NB4 (cell line): ENCODE results near the gene KIDINS220.

ENCODE experiments used
- DNase-seq: peaks from one replicate; pipeline ENCODE4 v3.0.0; 2010; ENCODE audit warnings: low read depth
- H3K4me3 ChIP-seq: one replicate; pipeline ENCODE4 v1.5.1; 2011; ENCODE audit warnings: mild to moderate bottlenecking, low read depth, low read length, moderate library complexity
- CTCF ChIP-seq: IDR thresholded peaks from one replicate; pipeline ENCODE4 v1.5.1; 2012; ENCODE audit warnings: low read depth, low read length
- MAX ChIP-seq: IDR thresholded peaks from 2 replicates; pipeline ENCODE4 v1.6.1; 2011; ENCODE audit warnings: low read depth, low read length
- MYC ChIP-seq: IDR thresholded peaks from 2 replicates; pipeline ENCODE4 v1.6.1; 2011; ENCODE audit warnings: low read depth, low read length
- POLR2A ChIP-seq: IDR thresholded peaks from 2 replicates; pipeline ENCODE4 v1.6.1; 2011; ENCODE audit warnings: mild to moderate bottlenecking; ENCODE audit not compliant: insufficient read length; ENCODE audit errors: extremely low read depth

Gene KIDINS220

GRCh38 chr2:8722986-8723385 is 114.4 kb downstream of the KIDINS220 start:
- no peak for DNase-seq
- no peak for TF ChIP-seq CTCF
- TF ChIP-seq MYC: no peak
- no peak for TF ChIP-seq MAX
- TF ChIP-seq POLR2A: no peak
- H3K4me3 ChIP-seq: no peak overlapping the region

GRCh38 chr2:8721410-8721809 is 116.0 kb downstream of the KIDINS220 start:
- DNase-seq: no peak
- H3K4me3 ChIP-seq: no peak overlapping the region
- TF ChIP-seq MYC: no peak
- TF ChIP-seq MAX: no peak
- TF ChIP-seq POLR2A: no peak
- TF ChIP-seq CTCF: no peak

- H3K4me3 ChIP-seq: no peak overlapping the region
- DNase-seq: no peak
- TF ChIP-seq MYC: no peak
- no peak for TF ChIP-seq POLR2A
- no peak for TF ChIP-seq CTCF
- TF ChIP-seq MAX: no peak
Measured at GRCh38 chr2:8720741-8721140, 116.7 kb downstream of the KIDINS220 start.

- no peak for TF ChIP-seq MYC
- DNase-seq: no peak
- H3K4me3 ChIP-seq: no peak overlapping the region
Measured at GRCh38 chr2:8719528-8719927, 117.9 kb downstream of the KIDINS220 start.

GRCh38 chr2:8714971-8715370 is 122.4 kb downstream of the KIDINS220 start:
- no peak for TF ChIP-seq POLR2A
- no peak for TF ChIP-seq MAX
- TF ChIP-seq MYC: no peak
- TF ChIP-seq CTCF: no peak
- DNase-seq: no peak
- H3K4me3 ChIP-seq: no peak overlapping the region

GRCh38 chr2:8714283-8714682 is 123.1 kb downstream of the KIDINS220 start:
- no peak overlapping the region for H3K4me3 ChIP-seq
- DNase-seq: no peak
- TF ChIP-seq CTCF (no peak), MAX (no peak), MYC (no peak), POLR2A (no peak)
